Uterus (tissue), 2 donors: ENCODE measurements around the gene LCE4A.

Experiments used
- POLR2A ChIP-seq, 2 donors: fragments of 450-650 bp; IDR thresholded peaks; one replicate each; pipeline ENCODE4 v1.6.1; 2016; ENCODE audit warnings: antibody characterized with exemption in 2 of 2, mild to moderate bottlenecking in 1 of 2, moderate library complexity in 1 of 2
- TF ChIP-seq, protein P1 (sequence below), 4 experiments: fragments of 200-600 bp in 2 of 4; fragments of 450-650 bp in 2 of 4; sonication (generic) in 2 of 4; IDR thresholded peaks; one replicate each; pipeline ENCODE4 v1.5.1; 2016 to 2019; ENCODE audit warnings: antibody characterized with exemption in 4 of 4, mild to moderate bottlenecking in 2 of 4, moderate library complexity in 1 of 4

DNA sequence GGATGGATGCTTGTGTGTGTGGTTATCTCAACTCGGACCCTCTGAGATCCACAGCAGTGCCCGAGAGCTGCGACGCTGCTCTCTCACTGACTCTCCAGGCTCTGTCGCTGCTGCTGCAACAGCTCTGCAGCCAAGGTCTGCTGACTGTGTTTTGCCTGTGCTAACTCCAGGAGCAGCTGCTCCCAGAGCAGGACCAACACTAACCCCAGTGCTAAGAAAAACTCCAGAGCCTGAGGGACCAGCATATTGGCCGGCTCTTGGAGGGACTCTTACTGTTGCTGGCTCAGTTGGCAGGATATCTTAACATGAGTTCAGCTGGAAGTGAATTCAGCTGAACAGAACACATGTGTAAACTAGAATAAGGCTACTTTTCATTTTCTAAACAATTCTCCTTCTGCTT is 28.5 kb upstream of the LCE4A start:
- TF ChIP-seq, protein P1, sequence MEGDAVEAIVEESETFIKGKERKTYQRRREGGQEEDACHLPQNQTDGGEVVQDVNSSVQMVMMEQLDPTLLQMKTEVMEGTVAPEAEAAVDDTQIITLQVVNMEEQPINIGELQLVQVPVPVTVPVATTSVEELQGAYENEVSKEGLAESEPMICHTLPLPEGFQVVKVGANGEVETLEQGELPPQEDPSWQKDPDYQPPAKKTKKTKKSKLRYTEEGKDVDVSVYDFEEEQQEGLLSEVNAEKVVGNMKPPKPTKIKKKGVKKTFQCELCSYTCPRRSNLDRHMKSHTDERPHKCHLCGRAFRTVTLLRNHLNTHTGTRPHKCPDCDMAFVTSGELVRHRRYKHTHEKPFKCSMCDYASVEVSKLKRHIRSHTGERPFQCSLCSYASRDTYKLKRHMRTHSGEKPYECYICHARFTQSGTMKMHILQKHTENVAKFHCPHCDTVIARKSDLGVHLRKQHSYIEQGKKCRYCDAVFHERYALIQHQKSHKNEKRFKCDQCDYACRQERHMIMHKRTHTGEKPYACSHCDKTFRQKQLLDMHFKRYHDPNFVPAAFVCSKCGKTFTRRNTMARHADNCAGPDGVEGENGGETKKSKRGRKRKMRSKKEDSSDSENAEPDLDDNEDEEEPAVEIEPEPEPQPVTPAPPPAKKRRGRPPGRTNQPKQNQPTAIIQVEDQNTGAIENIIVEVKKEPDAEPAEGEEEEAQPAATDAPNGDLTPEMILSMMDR (IDR thresholded peaks at IDR 0.05) = no peak
- no peak for TF ChIP-seq POLR2A (IDR thresholded peaks at IDR 0.05)
